WTC11 (cell line): ENCODE results near the gene ATL3. TPM values are rescaled to one million over a fixed set of nuclear protein-coding genes. Genes with fewer than 3 reads are reported as not detected.

ENCODE experiments used
- ATAC-seq: fragments of 200-7000 bp; cut with Tn5 transposase; 2 replicates; pipeline ENCODE4 v1.10.0; 2021; ENCODE audit warnings: mild to moderate bottlenecking, moderate library complexity
- CTCF ChIA-PET: fragments of 300-600 bp; sonication (Branson Sonifier 250); formaldehyde crosslinking; loops from one replicate; lab custom pipeline; 2021; ENCODE audit warnings: antibody characterized with exemption; lab: Charles Lee
- POLR2A ChIA-PET: fragments of 350-600 bp; sonication (Branson Sonifier 250); formaldehyde crosslinking; loops from one replicate; lab custom pipeline; 2021; ENCODE audit warnings: antibody characterized with exemption; lab: Charles Lee
- DNase-seq: peaks from one replicate; pipeline ENCODE4 v3.0.0; 2021; ENCODE audit warnings: low spot score
- H3K27ac Mint-ChIP-seq: 2 replicates; pipeline ENCODE4 v1.8.0; 2021; ENCODE audit warnings: mixed read lengths
- H3K27me3 Mint-ChIP-seq: 2 replicates; pipeline ENCODE4 v1.8.0; 2021; ENCODE audit warnings: low read depth, mild to moderate bottlenecking, moderate library complexity, mixed read lengths
- H3K36me3 Mint-ChIP-seq: 2 replicates; pipeline ENCODE4 v1.8.0; 2021; ENCODE audit warnings: mixed read lengths
- H3K4me1 Mint-ChIP-seq: 2 replicates; pipeline ENCODE4 v1.8.0; 2022; ENCODE audit warnings: mixed read lengths
- H3K4me3 Mint-ChIP-seq: 2 replicates; pipeline ENCODE4 v1.8.0; 2021; ENCODE audit warnings: mild to moderate bottlenecking, moderate library complexity, mixed read lengths
- H3K9me3 Mint-ChIP-seq: 2 replicates; pipeline ENCODE4 v1.8.0; 2021; ENCODE audit warnings: mixed read lengths
- ESRRA ChIP-seq: sonication (generic); formaldehyde crosslinking; IDR thresholded peaks from 2 replicates; pipeline ENCODE4 v1.8.1; 2022; ENCODE audit warnings: mild to moderate bottlenecking, missing genetic modification reagents, borderline replicate concordance
- GRHL2 ChIP-seq: fragments of 250-450 bp; sonication (Bioruptor Pico); IDR thresholded peaks from 2 replicates; pipeline ENCODE4 v1.8.0; 2022; ENCODE audit warnings: mild to moderate bottlenecking, moderate library complexity; ENCODE audit not compliant: insufficient replicate concordance, severe bottlenecking
- GTF2I ChIP-seq: fragments of 250-450 bp; sonication (Bioruptor Pico); conservative IDR thresholded peaks from 2 replicates; pipeline ENCODE4 v1.4.0; 2021; ENCODE audit warnings: mild to moderate bottlenecking
- IRF2 ChIP-seq: sonication (generic); formaldehyde crosslinking; IDR thresholded peaks from 2 replicates; pipeline ENCODE4 v1.8.0; 2022; ENCODE audit warnings: low read depth, missing genetic modification reagents, borderline replicate concordance
- KAT7 ChIP-seq: sonication (generic); formaldehyde crosslinking; IDR thresholded peaks from 2 replicates; pipeline ENCODE4 v1.8.1; 2023; ENCODE audit warnings: missing genetic modification reagents, mild to moderate bottlenecking, borderline replicate concordance
- MYBL2 ChIP-seq: sonication (generic); formaldehyde crosslinking; IDR thresholded peaks from 2 replicates; pipeline ENCODE4 v1.8.1; 2023; ENCODE audit warnings: mild to moderate bottlenecking, moderate library complexity, missing genetic modification reagents
- NFE2L1 ChIP-seq: sonication (generic); formaldehyde crosslinking; IDR thresholded peaks from 2 replicates; pipeline ENCODE4 v1.8.1; 2023; ENCODE audit warnings: missing genetic modification reagents
- PREB ChIP-seq: sonication (generic); formaldehyde crosslinking; IDR thresholded peaks from 2 replicates; pipeline ENCODE4 v1.8.1; 2022; ENCODE audit warnings: mild to moderate bottlenecking, missing genetic modification reagents, moderate library complexity, borderline replicate concordance
- PRRX2 ChIP-seq: fragments of 250-450 bp; sonication (Bioruptor Pico); IDR thresholded peaks from 2 replicates; pipeline ENCODE4 v1.8.0; 2021; ENCODE audit warnings: mild to moderate bottlenecking
- SMAD3 ChIP-seq: sonication (generic); formaldehyde crosslinking; IDR thresholded peaks from 2 replicates; pipeline ENCODE4 v1.8.0; 2022; ENCODE audit warnings: missing genetic modification reagents, mild to moderate bottlenecking, borderline replicate concordance
- SOX15 ChIP-seq: fragments of 250-450 bp; sonication (Bioruptor Pico); IDR thresholded peaks from 2 replicates; pipeline ENCODE4 v1.9.0; 2021; ENCODE audit warnings: mild to moderate bottlenecking
- STAT6 ChIP-seq: sonication (generic); formaldehyde crosslinking; conservative IDR thresholded peaks from 2 replicates; pipeline ENCODE4 v1.8.1; 2023; ENCODE audit warnings: mild to moderate bottlenecking, low read depth, missing genetic modification reagents, moderate library complexity
- TEAD4 ChIP-seq: sonication (generic); formaldehyde crosslinking; IDR thresholded peaks from 2 replicates; pipeline ENCODE4 v1.8.0; 2022; ENCODE audit warnings: mild to moderate bottlenecking, missing genetic modification reagents
- USF2 ChIP-seq: sonication (generic); formaldehyde crosslinking; IDR thresholded peaks from 2 replicates; pipeline ENCODE4 v1.8.1; 2023; ENCODE audit warnings: mild to moderate bottlenecking, missing genetic modification reagents, moderate library complexity
- ZSCAN18 ChIP-seq: fragments of 250-450 bp; sonication (Bioruptor Pico); IDR thresholded peaks from 2 replicates; pipeline ENCODE4 v2.1.2; 2022; ENCODE audit warnings: mild to moderate bottlenecking, moderate library complexity
- total RNA-seq: library from RNA; stranded (reverse); gene quantifications from 3 replicates; pipeline ENCODE4 v1.2.3, GENCODE V29; 2021
- TF ChIP-seq, protein P1 (sequence below): sonication (generic); formaldehyde crosslinking; IDR thresholded peaks from 2 replicates; pipeline ENCODE4 v1.8.0; 2023; ENCODE audit warnings: missing genetic modification reagents, mild to moderate bottlenecking, borderline replicate concordance

The ATL3 gene
- total RNA-seq, 1 experiment from 2014 or later, result 32.1 TPM

DNA sequence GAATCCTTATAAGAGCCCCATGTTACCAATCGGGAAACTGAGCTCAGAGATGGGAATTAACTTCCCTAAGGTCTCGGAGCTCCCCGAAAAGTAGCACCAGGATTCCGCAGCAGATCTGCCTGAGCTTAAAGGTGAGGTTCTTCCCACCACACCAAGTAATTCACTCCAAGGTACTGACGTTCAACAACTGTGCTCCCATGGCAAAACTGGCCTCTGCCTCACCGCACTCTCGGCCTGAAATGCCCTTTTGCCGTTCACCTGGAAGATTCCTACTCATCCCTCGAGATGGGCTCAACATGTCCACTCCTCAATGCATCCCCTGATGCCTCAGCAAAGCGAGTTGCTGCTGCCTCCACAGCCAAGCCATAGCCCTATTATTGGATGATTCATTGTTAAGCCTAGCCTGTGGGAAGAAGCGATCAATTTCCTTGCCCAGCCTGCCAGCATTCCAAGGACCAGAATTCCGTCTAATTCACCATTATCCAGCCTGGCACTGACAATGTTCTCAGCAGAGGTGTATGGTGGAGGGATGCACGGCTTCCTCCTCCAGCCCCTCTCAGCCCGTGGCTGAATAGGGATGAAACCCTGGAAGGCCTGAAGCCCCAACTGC is 61.1 kb downstream of the ATL3 start:
- peaks cover 59% of the 10 kb centered on the region for H3K4me1 Mint-ChIP-seq
- H3K27ac Mint-ChIP-seq, result peak overlapping the region; percentile 46
- peaks cover 8% of the 10 kb centered on the region for H3K36me3 Mint-ChIP-seq
- ChIA-PET CTCF (interaction anchor here (2.3 kb wide), 1 partner anchor 131 kb away, joined by 7 read pairs; no protein-coding TSS in a partner anchor), POLR2A (interaction anchor here (0.6 kb wide), 2 partner anchors 14 to 59 kb away, joined by 3 to 11 read pairs; no protein-coding TSS in a partner anchor)
- H3K4me3 Mint-ChIP-seq, result peak overlapping the region; percentile 78
- TF ChIP-seq MYBL2 (CRISPR knock-in tag), result no peak
- TF ChIP-seq SMAD3 (CRISPR knock-in tag), result no peak
- no peak for TF ChIP-seq ZSCAN18 (CRISPR knock-in tag)
- no peak for TF ChIP-seq SOX15 (CRISPR knock-in tag)
- no peak for TF ChIP-seq KAT7 (CRISPR knock-in tag)
- TF ChIP-seq IRF2 (CRISPR knock-in tag), result no peak
- no peak for TF ChIP-seq PRRX2 (CRISPR knock-in tag)
- TF ChIP-seq USF2 (CRISPR knock-in tag), result no peak
- no peak for TF ChIP-seq ESRRA (CRISPR knock-in tag)
- no peak for TF ChIP-seq STAT6 (CRISPR knock-in tag)
- TF ChIP-seq GTF2I, result no peak
- no peak for TF ChIP-seq NFE2L1
- TF ChIP-seq, protein P1, sequence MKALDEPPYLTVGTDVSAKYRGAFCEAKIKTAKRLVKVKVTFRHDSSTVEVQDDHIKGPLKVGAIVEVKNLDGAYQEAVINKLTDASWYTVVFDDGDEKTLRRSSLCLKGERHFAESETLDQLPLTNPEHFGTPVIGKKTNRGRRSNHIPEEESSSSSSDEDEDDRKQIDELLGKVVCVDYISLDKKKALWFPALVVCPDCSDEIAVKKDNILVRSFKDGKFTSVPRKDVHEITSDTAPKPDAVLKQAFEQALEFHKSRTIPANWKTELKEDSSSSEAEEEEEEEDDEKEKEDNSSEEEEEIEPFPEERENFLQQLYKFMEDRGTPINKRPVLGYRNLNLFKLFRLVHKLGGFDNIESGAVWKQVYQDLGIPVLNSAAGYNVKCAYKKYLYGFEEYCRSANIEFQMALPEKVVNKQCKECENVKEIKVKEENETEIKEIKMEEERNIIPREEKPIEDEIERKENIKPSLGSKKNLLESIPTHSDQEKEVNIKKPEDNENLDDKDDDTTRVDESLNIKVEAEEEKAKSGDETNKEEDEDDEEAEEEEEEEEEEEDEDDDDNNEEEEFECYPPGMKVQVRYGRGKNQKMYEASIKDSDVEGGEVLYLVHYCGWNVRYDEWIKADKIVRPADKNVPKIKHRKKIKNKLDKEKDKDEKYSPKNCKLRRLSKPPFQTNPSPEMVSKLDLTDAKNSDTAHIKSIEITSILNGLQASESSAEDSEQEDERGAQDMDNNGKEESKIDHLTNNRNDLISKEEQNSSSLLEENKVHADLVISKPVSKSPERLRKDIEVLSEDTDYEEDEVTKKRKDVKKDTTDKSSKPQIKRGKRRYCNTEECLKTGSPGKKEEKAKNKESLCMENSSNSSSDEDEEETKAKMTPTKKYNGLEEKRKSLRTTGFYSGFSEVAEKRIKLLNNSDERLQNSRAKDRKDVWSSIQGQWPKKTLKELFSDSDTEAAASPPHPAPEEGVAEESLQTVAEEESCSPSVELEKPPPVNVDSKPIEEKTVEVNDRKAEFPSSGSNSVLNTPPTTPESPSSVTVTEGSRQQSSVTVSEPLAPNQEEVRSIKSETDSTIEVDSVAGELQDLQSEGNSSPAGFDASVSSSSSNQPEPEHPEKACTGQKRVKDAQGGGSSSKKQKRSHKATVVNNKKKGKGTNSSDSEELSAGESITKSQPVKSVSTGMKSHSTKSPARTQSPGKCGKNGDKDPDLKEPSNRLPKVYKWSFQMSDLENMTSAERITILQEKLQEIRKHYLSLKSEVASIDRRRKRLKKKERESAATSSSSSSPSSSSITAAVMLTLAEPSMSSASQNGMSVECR, result no peak
- TF ChIP-seq PREB (CRISPR knock-in tag), result no peak
- DNase-seq, result no peak
- H3K9me3 Mint-ChIP-seq, result no peaks in the 10 kb centered on the region
- peaks cover 33% of the 10 kb centered on the region for H3K27me3 Mint-ChIP-seq
- ATAC-seq, result no peak

DNA sequence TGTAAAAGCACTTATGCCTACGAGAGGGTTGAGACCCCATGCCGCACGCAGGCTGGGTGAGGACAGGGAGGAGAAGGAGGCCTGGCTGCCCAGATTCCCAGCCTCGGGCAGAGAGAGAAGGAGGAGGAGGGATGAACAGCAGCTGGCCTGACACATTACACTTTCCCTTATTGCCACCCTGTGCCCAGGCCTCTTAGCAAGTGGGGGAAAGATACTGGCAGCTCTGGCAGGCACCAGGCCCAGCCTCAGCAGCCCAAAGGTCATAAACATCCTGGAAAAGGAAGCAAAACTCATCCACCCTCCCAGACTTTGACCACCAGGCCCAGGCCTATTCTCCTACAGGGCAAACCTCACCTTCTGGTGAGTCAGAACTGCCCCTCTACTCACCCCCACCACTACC is 61.6 kb downstream of the ATL3 start:
- Mint-ChIP-seq H3K27me3 (peaks cover 33% of the 10 kb centered on the region), H3K4me1 (peaks cover 63% of the 10 kb centered on the region), H3K4me3 (no peak overlapping the region), H3K27ac (peak overlapping the region; percentile 48; the same call in 1 of the 2 replicates), H3K9me3 (no peaks in the 10 kb centered on the region), H3K36me3 (peaks cover 12% of the 10 kb centered on the region)
- ChIA-PET POLR2A (interaction anchor here (0.6 kb wide), 1 partner anchor 14 kb away, joined by 11 read pairs; no protein-coding TSS in a partner anchor), CTCF (interaction anchor here (2.3 kb wide), 1 partner anchor 130 kb away, joined by 7 read pairs; no protein-coding TSS in a partner anchor)
- DNase-seq (no peak), ATAC-seq (no peak)
- TF ChIP-seq GRHL2 (CRISPR knock-in tag), result no peak
- TF ChIP-seq TEAD4 (CRISPR knock-in tag), result no peak
- TF ChIP-seq SOX15 (CRISPR knock-in tag), result no peak
- TF ChIP-seq, all 79 proteins: peak for 0
